DND-41 (cell line): ENCODE measurements around the gene VAPB.

Experiments
- EZH2 ChIP-seq: IDR thresholded peaks from 3 replicates; pipeline ENCODE4 v1.6.1; 2012; ENCODE audit warnings: borderline replicate concordance, low read depth, mild to moderate bottlenecking, moderate library complexity, low read length, inconsistent platforms; ENCODE audit not compliant: severe bottlenecking
- TF ChIP-seq, protein P1 (sequence below): IDR thresholded peaks from 2 replicates; pipeline ENCODE4 v1.5.1; 2012; ENCODE audit warnings: borderline replicate concordance, low read length, moderate library complexity, mild to moderate bottlenecking; ENCODE audit not compliant: poor library complexity, severe bottlenecking; ENCODE audit errors: extremely low read depth

DNA sequence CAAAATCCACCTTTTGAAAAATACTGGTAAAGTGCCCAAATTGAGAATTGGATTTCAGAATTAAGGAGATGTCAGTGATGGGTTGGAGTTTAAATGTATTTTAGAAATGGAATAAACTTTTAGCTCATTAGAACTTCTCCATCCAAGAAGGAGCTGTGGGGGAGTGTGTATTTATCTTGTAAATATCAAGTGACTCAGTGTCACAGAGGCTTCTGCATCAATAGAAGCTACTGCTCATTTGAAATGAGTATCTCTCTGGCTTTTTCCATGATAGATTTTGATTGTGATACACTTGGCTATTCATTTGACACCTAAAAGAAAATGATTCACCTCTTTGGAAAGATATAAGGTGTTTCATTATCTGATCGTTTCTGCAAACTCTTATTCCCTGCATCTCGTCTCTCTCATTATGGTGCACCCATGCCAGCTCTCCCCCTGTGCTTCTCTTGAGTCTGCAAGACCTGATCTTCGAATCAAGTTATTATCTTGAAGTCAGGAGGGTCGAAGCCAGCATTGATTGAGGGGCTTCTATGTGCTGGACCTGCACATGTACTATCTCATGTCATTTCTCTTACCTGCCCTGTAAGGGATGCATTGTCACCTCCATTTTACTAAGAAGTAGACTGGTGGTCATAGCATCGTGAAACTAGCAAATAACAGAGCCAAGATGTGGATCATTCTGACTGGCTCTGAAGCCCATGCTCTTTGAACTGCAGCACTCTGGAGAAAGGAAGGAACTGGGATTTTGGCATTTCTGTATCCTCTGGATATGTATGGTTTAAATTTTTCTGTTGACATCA lies 30.1 kb downstream of the VAPB start:
- TF ChIP-seq, protein P1, sequence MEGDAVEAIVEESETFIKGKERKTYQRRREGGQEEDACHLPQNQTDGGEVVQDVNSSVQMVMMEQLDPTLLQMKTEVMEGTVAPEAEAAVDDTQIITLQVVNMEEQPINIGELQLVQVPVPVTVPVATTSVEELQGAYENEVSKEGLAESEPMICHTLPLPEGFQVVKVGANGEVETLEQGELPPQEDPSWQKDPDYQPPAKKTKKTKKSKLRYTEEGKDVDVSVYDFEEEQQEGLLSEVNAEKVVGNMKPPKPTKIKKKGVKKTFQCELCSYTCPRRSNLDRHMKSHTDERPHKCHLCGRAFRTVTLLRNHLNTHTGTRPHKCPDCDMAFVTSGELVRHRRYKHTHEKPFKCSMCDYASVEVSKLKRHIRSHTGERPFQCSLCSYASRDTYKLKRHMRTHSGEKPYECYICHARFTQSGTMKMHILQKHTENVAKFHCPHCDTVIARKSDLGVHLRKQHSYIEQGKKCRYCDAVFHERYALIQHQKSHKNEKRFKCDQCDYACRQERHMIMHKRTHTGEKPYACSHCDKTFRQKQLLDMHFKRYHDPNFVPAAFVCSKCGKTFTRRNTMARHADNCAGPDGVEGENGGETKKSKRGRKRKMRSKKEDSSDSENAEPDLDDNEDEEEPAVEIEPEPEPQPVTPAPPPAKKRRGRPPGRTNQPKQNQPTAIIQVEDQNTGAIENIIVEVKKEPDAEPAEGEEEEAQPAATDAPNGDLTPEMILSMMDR = no peak
- no peak for TF ChIP-seq EZH2
